H9 (cell line): ENCODE results near the gene NADK. TPM values are rescaled to one million over a fixed set of nuclear protein-coding genes. Genes with fewer than 3 reads are reported as not detected.
"Not testable (repeated sequence)": the region's sequence is repeated elsewhere in the genome, so short reads cannot be mapped to it uniquely, and the experiment has no call there.

Experiments
- DNase-seq: peaks from one replicate; pipeline ENCODE4 v3.0.0-alpha.2; 2017
- H2AFZ ChIP-seq: one replicate; pipeline ENCODE4 v1.6.1; 2013; ENCODE audit warnings: mild to moderate bottlenecking, low read length, control low read depth, moderate library complexity
- H2AK5ac ChIP-seq: 2 replicates; pipeline ENCODE4 v1.6.1; 2013; ENCODE audit warnings: low read length, control low read depth, mixed read lengths; ENCODE audit not compliant: insufficient read length
- H2BK120ac ChIP-seq: one replicate; pipeline ENCODE4 v1.6.1; 2013; ENCODE audit warnings: low read depth, mild to moderate bottlenecking, low read length, control low read depth, inconsistent platforms; ENCODE audit not compliant: poor library complexity, severe bottlenecking
- H2BK12ac ChIP-seq: 2 replicates; pipeline ENCODE4 v1.6.1; 2013; ENCODE audit warnings: low read length, control low read depth, mixed read lengths, low read depth; ENCODE audit not compliant: insufficient read length
- H2BK15ac ChIP-seq: 2 replicates; pipeline ENCODE4 v1.6.1; 2013; ENCODE audit warnings: low read depth, low read length, control low read depth
- H2BK20ac ChIP-seq: one replicate; pipeline ENCODE4 v1.6.1; 2013; ENCODE audit warnings: low read depth, mild to moderate bottlenecking, low read length, control low read depth, inconsistent platforms; ENCODE audit not compliant: poor library complexity, severe bottlenecking
- H2BK5ac ChIP-seq: 2 replicates; pipeline ENCODE4 v1.6.1; 2013; ENCODE audit warnings: low read length, control low read depth, mixed read lengths; ENCODE audit not compliant: insufficient read length
- H3K14ac ChIP-seq: 2 replicates; pipeline ENCODE4 v1.6.1; 2013; ENCODE audit warnings: low read length, control low read depth; ENCODE audit not compliant: insufficient read depth
- H3K18ac ChIP-seq: 2 replicates; pipeline ENCODE4 v1.6.1; 2013; ENCODE audit warnings: low read depth, mild to moderate bottlenecking, mixed read lengths, low read length, control low read depth; ENCODE audit not compliant: insufficient read length
- H3K23ac ChIP-seq: 2 replicates; pipeline ENCODE4 v1.6.1; 2013; ENCODE audit warnings: low read length, control low read depth, mixed read lengths, low read depth; ENCODE audit not compliant: insufficient read length
- H3K23me2 ChIP-seq: 2 replicates; pipeline ENCODE4 v1.6.1; 2013; ENCODE audit warnings: low read depth, mild to moderate bottlenecking, mixed read lengths, low read length, control low read depth; ENCODE audit not compliant: insufficient read length, poor library complexity, severe bottlenecking
- H3K27ac ChIP-seq: 2 replicates; pipeline ENCODE4 v1.5.1; 2013; ENCODE audit warnings: low read length, control low read depth, mixed read lengths, low read depth; ENCODE audit not compliant: insufficient read length
- H3K27me3 ChIP-seq: 2 replicates; pipeline ENCODE4 v1.6.1; 2013; ENCODE audit warnings: low read length, control low read depth, inconsistent platforms; ENCODE audit not compliant: insufficient read depth
- H3K4ac ChIP-seq: 2 replicates; pipeline ENCODE4 v1.6.1; 2013; ENCODE audit warnings: low read depth, mild to moderate bottlenecking, control low read depth, inconsistent platforms, low read length, moderate library complexity
- H3K4me1 ChIP-seq: 2 replicates; pipeline ENCODE4 v1.6.1; 2013; ENCODE audit warnings: low read length, control low read depth, inconsistent platforms; ENCODE audit not compliant: insufficient read depth
- H3K4me2 ChIP-seq: 2 replicates; pipeline ENCODE4 v1.6.1; 2013; ENCODE audit warnings: low read length, control low read depth, mixed read lengths; ENCODE audit not compliant: insufficient read length, insufficient read depth
- H3K56ac ChIP-seq: 2 replicates; pipeline ENCODE4 v1.6.1; 2013; ENCODE audit warnings: low read depth, mild to moderate bottlenecking, mixed read lengths, low read length, control low read depth; ENCODE audit not compliant: insufficient read length
- H3K79me1 ChIP-seq: 2 replicates; pipeline ENCODE4 v1.6.1; 2013; ENCODE audit warnings: low read depth, mild to moderate bottlenecking, moderate library complexity, low read length, control low read depth, inconsistent platforms; ENCODE audit not compliant: insufficient read depth, poor library complexity, severe bottlenecking
- H3K79me2 ChIP-seq: 2 replicates; pipeline ENCODE4 v1.6.1; 2013; ENCODE audit warnings: low read length, control low read depth, inconsistent platforms; ENCODE audit not compliant: insufficient read depth
- H3K9ac ChIP-seq: 2 replicates; pipeline ENCODE4 v1.6.1; 2013; ENCODE audit warnings: low read length, control low read depth, mixed read lengths; ENCODE audit not compliant: insufficient read length; ENCODE audit errors: extremely low read depth
- H3K9me3 ChIP-seq: one replicate; pipeline ENCODE4 v1.6.1; 2013; ENCODE audit warnings: low read depth, low read length, inconsistent platforms; ENCODE audit not compliant: control insufficient read depth
- H3T11ph ChIP-seq: one replicate; pipeline ENCODE4 v1.6.1; 2013; ENCODE audit warnings: mild to moderate bottlenecking, low read length, control low read depth, inconsistent platforms
- H4K20me1 ChIP-seq: one replicate; pipeline ENCODE4 v1.6.1; 2013; ENCODE audit not compliant: control insufficient read depth, insufficient read length, insufficient read depth
- H4K5ac ChIP-seq: 2 replicates; pipeline ENCODE4 v1.6.1; 2013; ENCODE audit warnings: low read depth, mild to moderate bottlenecking, mixed read lengths, low read length, control low read depth; ENCODE audit not compliant: insufficient read length
- H4K8ac ChIP-seq: replicated peaks from 2 replicates; pipeline ENCODE4 v1.6.1; 2013; ENCODE audit warnings: low read length, control low read depth, mixed read lengths, low read depth; ENCODE audit not compliant: insufficient read length
- H4K91ac ChIP-seq: 2 replicates; pipeline ENCODE4 v1.6.1; 2013; ENCODE audit warnings: low read depth, mild to moderate bottlenecking, moderate library complexity, mixed read lengths, low read length, control low read depth; ENCODE audit not compliant: insufficient read length
- H3K27ac Mint-ChIP-seq, 3 experiments: 2 replicates in 2 of 3; 3 replicates in 1 of 3; pipeline ENCODE4 v1.8.0; 2020 to 2021; ENCODE audit warnings: mixed read lengths in 3 of 3, mild to moderate bottlenecking in 1 of 3, moderate library complexity in 1 of 3
- H3K27me3 Mint-ChIP-seq: 2 replicates; pipeline ENCODE4 v1.8.0; 2021; ENCODE audit warnings: low read depth, mild to moderate bottlenecking, moderate library complexity, mixed read lengths
- H3K36me3 Mint-ChIP-seq, 3 experiments: 2 replicates in 2 of 3; 3 replicates in 1 of 3; pipeline ENCODE4 v1.8.0; 2020 to 2021; ENCODE audit warnings: low read depth in 3 of 3, mixed read lengths in 3 of 3; ENCODE audit not compliant: insufficient read depth in 1 of 3
- H3K4me1 Mint-ChIP-seq, 2 experiments: 2 replicates each; pipeline ENCODE4 v1.8.0; 2020; ENCODE audit warnings: mixed read lengths in 2 of 2
- H3K4me3 Mint-ChIP-seq, 2 experiments: 2 replicates in 1 of 2; 3 replicates in 1 of 2; pipeline ENCODE4 v1.8.0; 2020 to 2021; ENCODE audit warnings: mild to moderate bottlenecking in 2 of 2, mixed read lengths in 2 of 2, moderate library complexity in 1 of 2
- H3K9me3 Mint-ChIP-seq, 2 experiments: 2 replicates in 1 of 2; 3 replicates in 1 of 2; pipeline ENCODE4 v1.8.0; 2020; ENCODE audit warnings: mild to moderate bottlenecking in 2 of 2, mixed read lengths in 2 of 2, moderate library complexity in 1 of 2
- WGBS: extraction: QIAGEN DNeasy Blood & Tissue Kit; methylation state at CpG from one replicate; pipeline ENCODE4 v1.1.7; 2013; ENCODE audit warnings: missing lambda C conversion rate, low lambda C conversion rate, mixed read lengths; ENCODE audit not compliant: insufficient read length; ENCODE audit errors: extremely low coverage; 5-methylcytosine and 5-hydroxymethylcytosine counted together
- total RNA-seq: library from RNA; stranded (reverse); gene quantifications from 2 replicates; pipeline ENCODE4 v1.2.1, GENCODE V29; 2021
- TF ChIP-seq, protein P1 (sequence below): fragments of 200-600 bp; sonication (generic); conservative IDR thresholded peaks from 3 replicates; pipeline ENCODE4 v1.8.0; 2021; ENCODE audit warnings: antibody characterized with exemption, mild to moderate bottlenecking

NADK gene
- total RNA-seq, 1 experiment from 2014 or later = 105 TPM

- peak overlapping the region in 1 of 3 experiments; percentile 56; a peak in 1 of 7 replicates for H3K27ac Mint-ChIP-seq
- H3K36me3 Mint-ChIP-seq = peaks cover 3 to 12% (median 8%) of the 10 kb centered on the region in 3 experiments; a peak in 6 of 7 replicates
- H2BK120ac ChIP-seq = no peak overlapping the region
- TF ChIP-seq, protein P1, sequence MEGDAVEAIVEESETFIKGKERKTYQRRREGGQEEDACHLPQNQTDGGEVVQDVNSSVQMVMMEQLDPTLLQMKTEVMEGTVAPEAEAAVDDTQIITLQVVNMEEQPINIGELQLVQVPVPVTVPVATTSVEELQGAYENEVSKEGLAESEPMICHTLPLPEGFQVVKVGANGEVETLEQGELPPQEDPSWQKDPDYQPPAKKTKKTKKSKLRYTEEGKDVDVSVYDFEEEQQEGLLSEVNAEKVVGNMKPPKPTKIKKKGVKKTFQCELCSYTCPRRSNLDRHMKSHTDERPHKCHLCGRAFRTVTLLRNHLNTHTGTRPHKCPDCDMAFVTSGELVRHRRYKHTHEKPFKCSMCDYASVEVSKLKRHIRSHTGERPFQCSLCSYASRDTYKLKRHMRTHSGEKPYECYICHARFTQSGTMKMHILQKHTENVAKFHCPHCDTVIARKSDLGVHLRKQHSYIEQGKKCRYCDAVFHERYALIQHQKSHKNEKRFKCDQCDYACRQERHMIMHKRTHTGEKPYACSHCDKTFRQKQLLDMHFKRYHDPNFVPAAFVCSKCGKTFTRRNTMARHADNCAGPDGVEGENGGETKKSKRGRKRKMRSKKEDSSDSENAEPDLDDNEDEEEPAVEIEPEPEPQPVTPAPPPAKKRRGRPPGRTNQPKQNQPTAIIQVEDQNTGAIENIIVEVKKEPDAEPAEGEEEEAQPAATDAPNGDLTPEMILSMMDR = no peak
- no peaks in the 10 kb centered on the region for H3K9me3 Mint-ChIP-seq
- H2AFZ ChIP-seq = no peak overlapping the region
- no CpG with 5 or more reads among the region's 18 CpGs for WGBS
- H4K91ac ChIP-seq = no peak overlapping the region
- no peaks in the 10 kb centered on the region for H3K27me3 ChIP-seq
- H3K9me3 ChIP-seq = no peaks in the 10 kb centered on the region
- no peak overlapping the region for H4K8ac ChIP-seq
- no peak overlapping the region for H3K4ac ChIP-seq
- no peak overlapping the region for H2BK20ac ChIP-seq
- no peak overlapping the region for H2BK5ac ChIP-seq
- no peak overlapping the region for H3K27ac ChIP-seq
- no peaks in the 10 kb centered on the region for H3K79me2 ChIP-seq
- no peak overlapping the region for H4K5ac ChIP-seq
- H3K4me2 ChIP-seq = no peak overlapping the region
- no peak overlapping the region for H3K23ac ChIP-seq
- no peak overlapping the region for H3K56ac ChIP-seq
- H2BK15ac ChIP-seq = no peak overlapping the region
- no peak for DNase-seq
- H3K4me1 ChIP-seq = no peaks in the 10 kb centered on the region
- no peak overlapping the region for H3K18ac ChIP-seq
- H3K4me1 Mint-ChIP-seq = peaks cover 4% of the 10 kb centered on the region in 2 experiments; a peak in 3 of 4 replicates
- no peaks in the 10 kb centered on the region for H3K27me3 Mint-ChIP-seq
- H3K14ac ChIP-seq = no peak overlapping the region
- H3K4me3 Mint-ChIP-seq = no peak overlapping the region
- H3K9ac ChIP-seq = no peak overlapping the region
- no peak overlapping the region for H2AK5ac ChIP-seq
- H3K79me1 ChIP-seq = no peaks in the 10 kb centered on the region
- no peak overlapping the region for H3T11ph ChIP-seq
- no peaks in the 10 kb centered on the region for H4K20me1 ChIP-seq
- no peaks in the 10 kb centered on the region for H3K23me2 ChIP-seq
- H2BK12ac ChIP-seq = no peak overlapping the region
Measured at GRCh38 chr1:1748686-1749321, 29.5 kb downstream of the NADK start.

DNA sequence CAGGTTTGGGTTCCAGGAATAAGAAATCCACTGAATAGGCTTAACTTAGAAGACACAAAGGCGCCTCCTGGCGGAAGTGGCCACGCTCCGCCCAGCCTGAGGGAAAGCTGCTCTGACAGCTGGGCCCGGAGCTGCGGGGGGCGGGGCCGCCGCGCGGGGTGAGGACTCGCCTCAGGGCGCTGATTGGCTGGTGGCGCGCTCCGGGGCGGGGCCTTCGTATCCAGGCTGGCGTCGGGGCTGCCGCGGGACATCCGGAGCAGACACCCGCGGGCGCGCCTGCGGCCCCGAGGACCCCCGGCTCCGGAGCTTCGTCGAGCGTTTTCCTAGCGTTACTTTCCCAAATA is 31.7 kb downstream of the NADK start:
- not testable (repeated sequence) for H2AK5ac ChIP-seq, H3K9ac ChIP-seq, H2BK20ac ChIP-seq

More for the DNA sequence above, 31.7 kb downstream of the NADK start:
- Mint-ChIP-seq H3K4me3 (peak overlapping the region in 1 of 2 experiments; percentile 64; a peak in 2 of 5 replicates), H3K36me3 (peaks cover 3 to 12% (median 10%) of the 10 kb centered on the region in 3 experiments; a peak in 6 of 7 replicates)
- H2AFZ ChIP-seq, H4K20me1 ChIP-seq, H3K4ac ChIP-seq, H3K4me1 ChIP-seq, H3K79me1 ChIP-seq, H3K79me2 ChIP-seq, H3K4me2 ChIP-seq, H3K9me3 ChIP-seq, H3K27me3 ChIP-seq, H3T11ph ChIP-seq, H3K14ac ChIP-seq, H2BK120ac ChIP-seq, H4K5ac ChIP-seq, H3K23ac ChIP-seq, H3K27ac Mint-ChIP-seq, H3K27ac ChIP-seq, H2BK12ac ChIP-seq, H3K18ac ChIP-seq, H4K8ac ChIP-seq, H2BK15ac ChIP-seq, H3K56ac ChIP-seq, H4K91ac ChIP-seq, H3K9me3 Mint-ChIP-seq, DNase-seq, H2BK5ac ChIP-seq, H3K27me3 Mint-ChIP-seq, H3K4me1 Mint-ChIP-seq, H3K23me2 ChIP-seq: not testable (repeated sequence)
- WGBS = no CpG with 5 or more reads among the region's 35 CpGs
